ENCODE measurements around the gene COL19A1.

DNA sequence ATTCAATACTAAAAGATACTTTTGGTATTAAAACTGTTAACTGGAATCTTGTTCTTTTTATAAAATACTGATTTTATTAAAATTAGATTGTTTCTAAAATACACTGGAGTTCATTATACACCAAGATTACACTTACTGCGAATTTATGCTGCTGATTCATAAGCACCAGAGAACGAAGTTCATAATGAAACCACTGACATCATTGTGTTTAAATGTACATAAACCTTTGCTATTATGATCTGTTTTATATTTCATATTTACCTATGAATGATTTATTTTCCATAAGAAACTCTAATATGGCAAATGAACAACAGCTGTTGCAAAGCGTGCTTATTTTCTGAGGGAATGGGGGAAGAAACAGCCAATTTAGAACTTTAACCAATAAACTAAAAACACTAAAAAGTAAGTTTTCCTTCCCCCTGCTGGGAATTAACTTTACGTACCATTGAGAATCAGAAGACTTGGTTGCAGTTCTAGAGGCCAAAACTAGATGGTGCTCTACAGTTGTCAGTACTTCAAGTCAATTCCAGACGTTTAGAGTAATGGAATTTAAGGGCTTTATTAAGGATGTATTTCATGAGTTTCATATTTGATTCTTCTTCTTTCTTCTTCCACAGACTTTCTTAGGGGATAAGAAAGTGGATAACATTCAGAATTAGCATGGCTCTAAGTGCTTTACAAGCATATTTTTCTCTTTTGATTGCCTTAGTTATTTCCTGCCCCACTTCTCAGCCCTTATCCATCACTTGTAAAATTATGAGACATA, 30.8 kb upstream of the COL19A1 start:
- TF ChIP-seq IRF3 (IDR thresholded peaks at IDR 0.05; ENCODE audit: low read depth, low read length) (no peak), CHD2 (IDR thresholded peaks at IDR 0.05; ENCODE audit: low read length, partially characterized antibody) (no peak), MXI1 (IDR thresholded peaks at IDR 0.05; ENCODE audit: low read depth, low read length) (no peak), FOXJ3 (CRISPR knock-in tag; IDR thresholded peaks at IDR 0.05) (no peak), ZBTB33 (IDR thresholded peaks at IDR 0.05; ENCODE audit: borderline replicate concordance, low read depth) (no peak), CTCF (IDR thresholded peaks at IDR 0.05) (peak; percentile 93), SMC3 (IDR thresholded peaks at IDR 0.05; ENCODE audit: low read depth, low read length) (peak; percentile 84), EP300 (IDR thresholded peaks at IDR 0.05; ENCODE audit: borderline replicate concordance in 1 of 2, low read depth in 1 of 2, low read length in 1 of 2) (no peak), NFIC (IDR thresholded peaks at IDR 0.05; ENCODE audit: borderline replicate concordance) (no peak), POLR2AphosphoS5 (IDR thresholded peaks at IDR 0.05; ENCODE audit: low read depth, low read length) (no peak), FOSL2 (IDR thresholded peaks at IDR 0.05; ENCODE audit: borderline replicate concordance, low read depth) (no peak), YY1 (IDR thresholded peaks at IDR 0.05; ENCODE audit: low read depth) (no peak)
- TF ChIP-seq, protein P1, sequence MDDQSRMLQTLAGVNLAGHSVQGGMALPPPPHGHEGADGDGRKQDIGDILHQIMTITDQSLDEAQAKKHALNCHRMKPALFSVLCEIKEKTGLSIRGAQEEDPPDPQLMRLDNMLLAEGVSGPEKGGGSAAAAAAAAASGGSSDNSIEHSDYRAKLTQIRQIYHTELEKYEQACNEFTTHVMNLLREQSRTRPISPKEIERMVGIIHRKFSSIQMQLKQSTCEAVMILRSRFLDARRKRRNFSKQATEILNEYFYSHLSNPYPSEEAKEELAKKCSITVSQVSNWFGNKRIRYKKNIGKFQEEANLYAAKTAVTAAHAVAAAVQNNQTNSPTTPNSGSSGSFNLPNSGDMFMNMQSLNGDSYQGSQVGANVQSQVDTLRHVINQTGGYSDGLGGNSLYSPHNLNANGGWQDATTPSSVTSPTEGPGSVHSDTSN (IDR thresholded peaks at IDR 0.05), result no peak
- TF ChIP-seq, protein P2, sequence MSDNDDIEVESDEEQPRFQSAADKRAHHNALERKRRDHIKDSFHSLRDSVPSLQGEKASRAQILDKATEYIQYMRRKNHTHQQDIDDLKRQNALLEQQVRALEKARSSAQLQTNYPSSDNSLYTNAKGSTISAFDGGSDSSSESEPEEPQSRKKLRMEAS (IDR thresholded peaks at IDR 0.05; ENCODE audit: low read depth), result no peak

Measured in SK-N-SH (cell line).